NCI-H2171 treated with DMSO at 0.1 percent for 48 hours (cell line): ENCODE measurements around the gene GFPT2.
"Not testable (repeated sequence)": the region's sequence is repeated elsewhere in the genome, so short reads cannot be mapped to it uniquely, and the experiment has no call there.

ENCODE experiments used
- DNase-seq: peaks from one replicate; lab custom pipeline; 2025; lab: John Stamatoyannopoulos, UW

The GFPT2 gene

GRCh38 chr5:180304016-180304292, 49.2 kb downstream of the GFPT2 start:
- no peak for DNase-seq

- DNase-seq: no peak
Measured at GRCh38 chr5:180303226-180304015, 49.7 kb downstream of the GFPT2 start.

- DNase-seq: no peak
Measured at GRCh38 chr5:180302256-180302655, 50.9 kb downstream of the GFPT2 start.

- DNase-seq: no peak
Measured at GRCh38 chr5:180301253-180301652, 51.9 kb downstream of the GFPT2 start.

- DNase-seq: no peak
Measured at GRCh38 chr5:180299526-180299925, 53.6 kb downstream of the GFPT2 start.

- not testable (repeated sequence) for DNase-seq
Measured at GRCh38 chr5:180299014-180299413, 54.1 kb downstream of the GFPT2 start.

- no peak for DNase-seq
Measured at GRCh38 chr5:180297587-180298282, 55.4 kb downstream of the GFPT2 start.

- DNase-seq: no peak
Measured at GRCh38 chr5:180296771-180297170, 56.4 kb downstream of the GFPT2 start.

- DNase-seq: no peak
Measured at GRCh38 chr5:180294913-180295555, 58.1 kb downstream of the GFPT2 start.

- no peak for DNase-seq
Measured at GRCh38 chr5:180294411-180294810, 58.7 kb downstream of the GFPT2 start.

- peak; percentile 53 for DNase-seq
Measured at GRCh38 chr5:180291943-180292831, 60.9 kb downstream of the GFPT2 start, which contains the start of gene MAPK9. Gene MAPK9, minus strand, starts transcription at chr5:180292083. Its CDS starts 11,522 bp downstream, at chr5:180280561.

- DNase-seq: peak; percentile 16
Measured at GRCh38 chr5:180291234-180291940, 61.7 kb downstream of the GFPT2 start.

GRCh38 chr5:180290568-180291233, 62.4 kb downstream of the GFPT2 start:
- DNase-seq: no peak

- no peak for DNase-seq
Measured at GRCh38 chr5:180289966-180290365, 63.2 kb downstream of the GFPT2 start.

GRCh38 chr5:180289433-180289832, 63.7 kb downstream of the GFPT2 start:
- DNase-seq: peak; percentile 21

- no peak for DNase-seq
Measured at GRCh38 chr5:180287868-180288267, 65.3 kb downstream of the GFPT2 start.

- DNase-seq: no peak
Measured at GRCh38 chr5:180287404-180287803, 65.7 kb downstream of the GFPT2 start.

GRCh38 chr5:180284149-180284548, 69.0 kb downstream of the GFPT2 start:
- DNase-seq: no peak

- no peak for DNase-seq
Measured at GRCh38 chr5:180283026-180283615, 70.0 kb downstream of the GFPT2 start.

- no peak for DNase-seq
Measured at GRCh38 chr5:180282281-180282680, 70.9 kb downstream of the GFPT2 start.
